ENCODE measurements around the gene FBXO33. TPM values are rescaled to one million over a fixed set of nuclear protein-coding genes. Genes with fewer than 3 reads are reported as not detected.

FBXO33 gene
- total RNA-seq, 1 experiment from 2014 or later, result 8.8 TPM

GRCh38 chr14:39423793-39424192, 8.4 kb downstream of the FBXO33 start:
- no peaks in the 10 kb centered on the region; the same call in 1 of the 2 replicates for H3K79me2 ChIP-seq (ENCODE audit: insufficient read depth, low read length)
- Mint-ChIP-seq H3K9me3 (no peaks in the 10 kb centered on the region), H3K4me1 (peaks cover 8 to 10% of the 10 kb centered on the region in 2 experiments), H3K4me3 (no peak overlapping the region), H3K27ac (no peak overlapping the region), H3K36me3 (ENCODE audit: insufficient read depth in 1 of 3, low read depth in 3 of 3) (no peaks in the 10 kb centered on the region), H3K27me3 (ENCODE audit: low read depth) (no peaks in the 10 kb centered on the region)
- H3K23me2 ChIP-seq (ENCODE audit: insufficient read length, low read depth, low read length, poor library complexity, severe bottlenecking), result no peaks in the 10 kb centered on the region
- no peak overlapping the region for H4K91ac ChIP-seq (ENCODE audit: insufficient read length, low read depth, low read length)
- no peaks in the 10 kb centered on the region for H3K27me3 ChIP-seq (ENCODE audit: insufficient read depth, low read length)
- no peaks in the 10 kb centered on the region for H3K4me1 ChIP-seq (ENCODE audit: insufficient read depth, low read length)
- H2BK20ac ChIP-seq (ENCODE audit: low read depth, low read length, poor library complexity, severe bottlenecking), result no peak overlapping the region
- no CpG with 5 or more reads among the region's 3 CpGs for WGBS (ENCODE audit: extremely low coverage, insufficient read length, low lambda C conversion rate)
- no peaks in the 10 kb centered on the region for H3K79me1 ChIP-seq (ENCODE audit: insufficient read depth, low read depth, low read length, poor library complexity, severe bottlenecking)
- H2BK120ac ChIP-seq (ENCODE audit: low read depth, low read length, poor library complexity, severe bottlenecking), result no peak overlapping the region
- no peak overlapping the region for H3K4ac ChIP-seq (ENCODE audit: low read depth, low read length)
- no peak for DNase-seq
- no peak overlapping the region for H4K8ac ChIP-seq (replicated peaks; ENCODE audit: insufficient read length, low read depth, low read length)
- H3K27ac ChIP-seq (ENCODE audit: insufficient read length, low read depth, low read length), result no peak overlapping the region
- TF ChIP-seq CTCF (conservative IDR thresholded peaks at IDR 0.05), result no peak
- no peak overlapping the region for H3T11ph ChIP-seq (ENCODE audit: low read length)
- no peak overlapping the region for H3K4me2 ChIP-seq (ENCODE audit: insufficient read depth, insufficient read length, low read length)
- H2BK15ac ChIP-seq (ENCODE audit: low read depth, low read length), result no peak overlapping the region
- no peak overlapping the region for H2AK5ac ChIP-seq (ENCODE audit: insufficient read length, low read length)
- no peaks in the 10 kb centered on the region for H4K20me1 ChIP-seq (ENCODE audit: control insufficient read depth, insufficient read depth, insufficient read length)
- H3K23ac ChIP-seq (ENCODE audit: insufficient read length, low read depth, low read length), result no peak overlapping the region
- H4K5ac ChIP-seq (ENCODE audit: insufficient read length, low read depth, low read length), result no peak overlapping the region
- no peak overlapping the region for H2BK5ac ChIP-seq (ENCODE audit: insufficient read length, low read length)
- no peak overlapping the region for H2AFZ ChIP-seq (ENCODE audit: low read length)
- no peaks in the 10 kb centered on the region for H3K9me3 ChIP-seq (ENCODE audit: control insufficient read depth, low read depth, low read length)
- H2BK12ac ChIP-seq (ENCODE audit: insufficient read length, low read depth, low read length), result no peak overlapping the region
- no peak overlapping the region for H3K18ac ChIP-seq (ENCODE audit: insufficient read length, low read depth, low read length)
- H3K14ac ChIP-seq (ENCODE audit: insufficient read depth, low read length), result no peak overlapping the region
- no peak overlapping the region for H3K56ac ChIP-seq (ENCODE audit: insufficient read length, low read depth, low read length)
- no peak overlapping the region for H3K9ac ChIP-seq (ENCODE audit: extremely low read depth, insufficient read length, low read length)

Data from H9 (cell line).